HG02610 (cell line): ENCODE results near the gene LRFN5.
"Not testable (repeated sequence)": the region's sequence is repeated elsewhere in the genome, so short reads cannot be mapped to it uniquely, and the experiment has no call there.

Experiments used
- ATAC-seq: cut with Tn5 transposase; IDR thresholded peaks from one replicate; pipeline ENCODE4 v1.9.1; 2021; ENCODE audit warnings: mild to moderate bottlenecking, moderate library complexity; ENCODE audit not compliant: unreplicated experiment

The LRFN5 gene

DNA sequence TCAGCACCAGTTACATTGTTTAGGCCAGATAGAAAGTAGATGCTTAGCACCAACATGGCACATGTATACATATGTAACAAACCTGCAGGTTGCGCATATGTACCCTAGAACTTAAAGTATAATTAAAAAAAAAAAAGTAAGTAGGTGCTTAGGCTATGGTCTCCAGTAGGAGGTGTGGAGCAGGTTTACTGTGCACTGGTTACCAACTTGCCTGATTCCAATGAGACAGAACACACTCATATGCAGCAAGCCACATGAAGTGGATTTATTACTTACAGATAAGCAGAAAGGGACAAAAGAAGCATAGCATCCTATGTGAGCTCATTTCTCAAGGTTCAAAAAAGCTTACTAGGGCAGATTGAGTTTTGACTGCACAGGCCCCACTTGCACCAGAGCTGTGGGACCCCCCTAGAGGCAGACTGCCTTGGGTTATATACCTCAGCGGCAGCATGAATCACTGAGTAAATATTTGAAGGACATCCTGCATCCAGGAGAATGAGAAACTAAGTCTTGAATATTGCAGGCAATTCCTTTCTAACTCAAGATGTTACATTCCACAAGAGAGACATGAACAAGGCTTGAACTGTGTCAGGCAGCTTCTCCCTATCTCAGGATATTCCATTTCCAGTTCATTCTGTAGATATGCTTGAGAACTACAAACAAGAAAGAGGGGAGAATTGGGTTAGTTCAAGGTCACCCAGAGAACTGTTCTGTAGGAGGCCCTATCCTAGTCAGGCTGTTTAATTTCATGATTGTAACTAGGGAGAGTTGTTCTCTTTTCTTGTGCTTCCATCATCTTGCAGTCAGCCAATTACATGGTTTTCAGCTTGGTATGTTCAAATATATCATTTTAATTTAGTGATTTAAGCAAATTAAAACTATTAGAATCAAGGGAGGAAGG lies 30.1 kb downstream of the LRFN5 start:
- ATAC-seq = no peak

GRCh38 chr14:41641690-41642089 lies 35.0 kb downstream of the LRFN5 start:
- ATAC-seq = no peak

- ATAC-seq = no peak
Measured at GRCh38 chr14:41642367-41642766, 35.7 kb downstream of the LRFN5 start.

DNA sequence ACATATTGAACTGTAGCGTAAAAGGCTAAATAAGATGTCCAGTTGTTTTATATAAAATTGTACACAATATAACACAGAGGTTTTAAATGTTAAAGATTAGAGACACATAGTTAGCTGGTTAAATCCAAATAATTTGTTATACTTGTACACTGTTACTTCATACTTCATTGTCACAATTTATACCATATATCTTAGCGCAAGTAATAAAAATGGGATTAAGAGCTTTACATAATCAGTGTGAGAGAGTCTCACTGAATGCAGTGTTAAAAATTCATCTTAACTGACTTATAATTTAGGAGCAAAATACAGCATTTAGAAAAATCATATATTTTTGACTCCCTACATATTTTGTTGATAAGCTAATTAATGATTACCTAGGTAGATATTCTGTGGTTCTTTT lies 36.1 kb downstream of the LRFN5 start:
- no peak for ATAC-seq

DNA sequence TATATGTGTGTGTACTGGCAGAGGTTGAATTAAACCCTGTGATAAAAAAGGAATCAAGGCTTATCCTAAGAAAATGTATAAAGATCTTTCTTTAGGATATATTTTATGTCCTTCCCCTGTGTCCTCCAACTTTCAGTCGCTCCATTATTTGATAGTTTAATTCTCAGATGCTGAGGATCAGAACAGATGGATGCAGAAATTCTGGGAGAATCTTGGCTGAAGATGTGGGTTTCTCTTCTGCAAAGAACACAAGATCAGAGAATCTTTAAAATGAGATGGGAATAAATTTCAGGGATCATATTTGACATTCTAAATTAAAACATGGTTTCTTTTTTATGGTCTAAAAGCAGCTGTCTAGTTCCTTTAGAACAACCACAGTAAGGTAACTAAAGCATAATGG lies 37.9 kb downstream of the LRFN5 start:
- ATAC-seq = no peak

DNA sequence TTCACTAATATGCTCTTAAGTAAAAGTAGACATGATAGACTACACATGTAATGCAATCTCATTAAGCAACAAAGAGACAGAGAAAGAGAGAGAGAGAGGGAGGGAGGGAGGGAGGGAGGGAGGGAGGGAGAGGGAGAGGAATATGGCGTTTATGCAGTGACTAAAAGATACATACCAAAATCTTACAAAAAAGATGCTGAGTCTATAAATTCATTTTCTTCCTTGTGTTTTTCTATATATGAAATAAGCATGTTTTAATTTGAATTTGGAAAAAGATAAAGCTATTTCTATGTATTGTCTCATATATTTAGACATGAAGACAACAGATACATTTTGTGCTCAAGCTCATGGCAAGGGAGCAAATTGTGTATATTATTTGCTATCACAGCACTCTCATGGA lies 44.1 kb downstream of the LRFN5 start:
- ATAC-seq = no peak

GRCh38 chr14:41654196-41654595 lies 47.5 kb downstream of the LRFN5 start:
- ATAC-seq = no peak

DNA sequence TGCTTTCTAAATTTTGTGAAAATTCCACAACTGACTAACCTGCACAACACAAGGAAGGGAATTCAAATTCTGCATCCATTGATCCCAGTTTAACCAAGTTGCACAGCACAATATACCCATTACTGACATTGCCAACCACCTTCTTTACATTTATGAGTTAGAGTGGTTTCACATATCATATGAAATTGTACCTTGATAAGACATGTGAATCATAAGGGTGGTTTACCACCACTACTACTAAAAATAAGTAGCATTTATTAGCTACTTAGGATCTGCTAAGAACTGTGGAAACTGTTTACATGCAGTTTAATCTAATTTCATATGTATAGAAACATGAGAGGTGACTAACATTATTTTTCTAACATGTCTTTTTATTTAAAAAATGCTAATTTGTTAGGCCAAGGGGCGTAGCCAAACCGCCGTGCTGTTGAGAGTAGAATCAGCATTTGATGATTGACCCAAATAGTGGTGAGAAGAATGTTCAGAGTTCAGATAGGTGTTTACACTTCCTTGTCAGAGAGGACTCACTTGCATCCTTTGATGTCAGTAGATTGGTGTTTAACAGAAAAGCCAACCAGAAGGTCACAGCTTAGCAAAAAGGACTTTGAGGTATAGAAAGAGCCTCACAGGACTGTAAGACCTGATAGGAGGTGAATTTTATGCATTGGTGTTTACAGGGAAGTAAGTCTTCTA lies 56.2 kb downstream of the LRFN5 start:
- no peak for ATAC-seq

- no peak for ATAC-seq
Measured at GRCh38 chr14:41663473-41663850, 56.8 kb downstream of the LRFN5 start.

DNA sequence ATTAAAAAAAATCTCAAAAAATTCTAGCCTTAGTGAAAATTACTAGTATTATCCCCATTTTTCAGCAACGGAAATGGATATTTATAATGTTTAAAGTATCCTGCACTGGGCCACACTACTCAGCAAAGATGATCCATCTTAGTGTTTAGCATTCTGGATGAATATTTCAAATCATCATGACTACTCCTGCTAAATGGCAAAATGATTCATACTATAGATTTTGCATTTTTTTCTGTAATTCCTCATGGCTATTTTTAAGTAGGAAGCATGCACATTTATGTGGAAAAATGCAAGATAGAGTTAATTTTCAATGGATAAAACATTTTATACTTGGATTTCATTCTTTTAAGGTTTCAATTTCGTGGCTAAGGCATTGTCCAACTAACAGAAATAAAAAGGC lies 59.6 kb downstream of the LRFN5 start:
- no peak for ATAC-seq

GRCh38 chr14:41668356-41668755 lies 61.7 kb downstream of the LRFN5 start:
- no peak for ATAC-seq

GRCh38 chr14:41673601-41674000 lies 66.9 kb downstream of the LRFN5 start:
- ATAC-seq = not testable (repeated sequence)

DNA sequence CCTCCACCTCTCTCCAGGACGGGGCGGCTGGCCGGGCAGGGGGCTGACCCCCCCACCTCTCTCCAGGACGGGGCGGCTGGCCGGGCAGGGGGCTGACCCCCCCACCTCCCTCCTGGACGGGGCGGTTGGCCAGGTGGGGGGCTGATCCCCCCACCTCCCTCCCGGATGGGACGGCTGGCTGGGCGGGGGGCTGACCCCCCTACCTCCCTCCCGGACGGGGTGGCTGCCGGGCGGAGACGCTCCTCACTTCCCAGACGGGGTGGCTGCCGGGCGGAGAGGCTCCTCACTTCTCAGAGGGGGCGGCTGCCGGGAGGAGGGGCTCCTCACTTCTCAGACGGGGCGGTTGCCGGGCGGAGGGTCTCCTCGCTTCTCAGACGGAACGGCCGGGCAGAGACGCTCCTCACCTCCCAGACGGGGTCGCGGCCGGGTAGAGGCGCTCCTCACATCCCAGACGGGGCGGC lies 67.9 kb downstream of the LRFN5 start:
- not testable (repeated sequence) for ATAC-seq

- no peak for ATAC-seq
Measured at GRCh38 chr14:41699486-41699885, 92.8 kb downstream of the LRFN5 start.

DNA sequence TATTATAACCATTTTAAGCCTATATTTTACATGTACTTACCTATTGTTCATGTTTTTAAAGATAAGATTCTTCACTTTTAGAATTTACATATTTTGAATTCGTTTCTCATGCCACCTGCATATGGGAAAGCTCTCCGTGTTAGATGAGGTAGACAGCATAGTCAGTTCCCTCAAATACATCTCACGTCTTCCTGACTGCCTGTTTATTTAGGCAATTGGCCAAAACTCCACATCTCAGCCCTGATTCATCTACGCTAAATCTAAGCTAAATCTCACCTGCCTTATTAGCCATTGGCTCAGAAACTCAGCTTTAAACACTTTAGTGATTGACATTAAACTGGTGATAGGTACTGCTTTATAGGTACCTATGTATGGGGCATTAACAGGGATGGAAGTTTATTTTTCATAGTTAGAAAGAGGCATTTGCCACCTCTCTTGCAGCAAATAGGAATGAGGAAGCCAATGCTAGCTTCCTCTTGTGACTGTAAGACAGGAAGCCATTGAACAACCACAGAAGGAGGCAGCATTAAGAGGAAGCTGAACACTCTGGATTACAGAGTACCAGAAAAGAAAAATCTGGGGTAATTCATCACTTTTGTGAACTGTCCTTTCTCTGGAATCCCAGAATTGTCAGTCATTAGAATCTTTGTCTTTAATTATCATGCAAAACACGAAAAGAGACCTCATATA lies 111.9 kb downstream of the LRFN5 start:
- no peak for ATAC-seq

- ATAC-seq = no peak
Measured at GRCh38 chr14:41739203-41739602, 132.5 kb downstream of the LRFN5 start.

DNA sequence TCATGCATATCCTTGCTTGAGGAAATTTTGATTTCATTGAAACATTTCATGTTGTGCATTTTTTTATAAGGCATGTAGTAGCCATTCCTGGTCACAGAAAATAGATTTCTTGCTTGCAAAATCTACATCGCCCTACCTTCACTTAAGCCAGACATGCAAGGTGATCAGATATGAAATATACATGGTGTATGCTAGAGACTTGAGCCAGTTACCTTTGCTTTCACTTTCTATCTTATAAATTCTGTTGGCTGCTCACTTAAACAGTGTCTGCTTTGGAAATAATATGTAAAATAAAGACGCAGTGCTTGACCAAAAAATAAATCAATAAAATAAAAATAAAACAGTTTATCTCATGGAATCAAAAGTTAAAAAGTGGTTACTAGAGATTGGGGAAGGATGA lies 136.5 kb downstream of the LRFN5 start:
- ATAC-seq = no peak

DNA sequence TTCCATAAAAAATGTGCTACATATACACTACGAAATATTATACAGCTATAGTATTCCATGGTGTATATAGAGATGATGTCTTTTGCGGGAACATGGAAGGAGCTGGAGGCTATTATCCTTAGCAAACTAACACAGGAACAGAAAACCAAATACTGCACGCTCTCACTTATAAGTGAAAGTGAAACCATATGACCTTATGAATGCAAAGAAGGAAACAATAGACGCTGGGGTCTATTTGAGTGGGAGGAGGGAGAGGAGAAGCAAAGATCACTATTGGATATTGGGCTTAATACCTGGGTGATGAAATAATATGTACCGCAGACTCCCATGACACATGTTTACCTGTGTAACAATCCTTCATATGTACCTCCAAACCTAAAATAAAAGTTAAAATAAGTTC lies 142.8 kb downstream of the LRFN5 start:
- ATAC-seq = peak; percentile 94

DNA sequence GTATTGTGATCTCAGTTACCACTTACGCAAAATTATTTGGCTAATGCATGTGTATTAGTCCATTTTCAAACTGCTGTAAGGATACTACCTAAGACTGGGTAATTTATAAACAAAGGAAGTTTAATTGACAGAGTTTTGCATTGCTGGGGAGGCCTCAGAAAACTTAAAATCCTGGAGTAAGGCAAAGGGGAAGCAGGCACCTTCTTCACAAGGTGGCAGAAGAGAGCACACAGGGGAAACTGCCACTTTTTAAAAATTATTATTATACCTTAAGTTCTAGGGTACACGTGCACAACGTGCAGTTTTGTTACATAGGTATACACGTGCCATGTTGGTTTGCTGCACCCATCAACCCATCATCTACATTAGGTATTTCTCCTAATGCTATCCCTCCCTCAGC lies 143.9 kb downstream of the LRFN5 start:
- ATAC-seq = not testable (repeated sequence)

DNA sequence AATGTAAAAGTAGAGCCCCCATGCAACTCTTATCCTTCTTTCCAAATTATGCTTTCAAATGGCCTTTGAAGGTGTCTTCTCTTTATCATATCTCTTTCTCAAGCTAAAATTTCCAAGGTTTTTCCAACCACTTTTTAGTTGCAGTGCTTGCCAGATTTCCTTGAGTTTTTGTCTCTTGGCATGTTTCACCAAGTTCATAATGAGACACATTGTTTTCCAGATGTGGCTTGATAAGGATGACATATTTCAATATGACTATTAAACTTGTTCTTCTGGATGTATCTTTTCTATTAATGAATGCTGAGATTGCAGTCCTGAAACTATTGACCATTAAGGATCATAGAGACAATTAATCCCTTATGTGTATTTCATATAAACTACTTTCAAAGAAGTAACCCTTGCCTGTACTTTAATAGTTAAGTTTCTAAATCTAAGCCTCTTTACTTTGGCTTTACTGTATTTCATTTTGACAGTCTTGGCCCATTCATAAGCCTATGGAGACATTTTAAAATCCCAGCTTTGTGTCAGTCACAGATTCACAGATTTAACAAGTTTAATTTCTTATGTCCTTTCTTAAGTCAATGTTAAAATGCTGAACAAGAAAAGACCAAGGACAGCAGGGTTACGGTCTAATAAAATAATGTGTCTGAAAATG lies 151.5 kb downstream of the LRFN5 start:
- no peak for ATAC-seq

GRCh38 chr14:41761204-41761603 lies 154.5 kb downstream of the LRFN5 start:
- no peak for ATAC-seq
